PC-9 (cell line): Measurements from ENCODE around the gene MTCL1. TPM values are rescaled to one million over a fixed set of nuclear protein-coding genes. Genes with fewer than 3 reads are reported as not detected.

ENCODE experiments used
- BruUV-seq: library from RNA; stranded (reverse); fragments of 400-500 nt; replicated peaks from 2 replicates; lab custom pipeline; 2021; lab: Mats Ljungman, UMichigan
- CTCF ChIA-PET: fragments of 300-600 bp; sonication (Branson Sonifier 250); formaldehyde crosslinking; loops from one replicate; lab custom pipeline; 2022; ENCODE audit warnings: antibody characterized with exemption; lab: Charles Lee
- POLR2A ChIA-PET: fragments of 300-600 bp; sonication (Branson Sonifier 250); formaldehyde crosslinking; loops from one replicate; lab custom pipeline; 2022; ENCODE audit warnings: antibody characterized with exemption; ENCODE audit not compliant: unreplicated experiment; lab: Charles Lee
- DNase-seq, 2 experiments: peaks; one replicate each; pipeline versions ENCODE4 v3.0.0 to v3.0.0-alpha.2; 2015 to 2022; ENCODE audit warnings: mixed read lengths in 1 of 2
- H2AFZ ChIP-seq: fragments of 200-600 bp; sonication (generic); 2 replicates; pipeline ENCODE4 v1.8.1; 2017; ENCODE audit warnings: antibody characterized with exemption
- H3F3A ChIP-seq: fragments of 200-600 bp; sonication (generic); 2 replicates; pipeline ENCODE4 v1.8.1; 2017; ENCODE audit warnings: antibody characterized with exemption, mild to moderate bottlenecking, low read depth; ENCODE audit not compliant: insufficient read depth
- H3K27ac ChIP-seq: fragments of 200-600 bp; sonication (generic); 2 replicates; pipeline ENCODE4 v1.6.1; 2016; ENCODE audit warnings: mixed run types
- H3K27me3 ChIP-seq: fragments of 200-600 bp; sonication (generic); 2 replicates; pipeline ENCODE4 v1.6.1; 2016; ENCODE audit warnings: low read depth, mixed run types; ENCODE audit not compliant: insufficient read depth
- H3K36me3 ChIP-seq: fragments of 200-600 bp; sonication (generic); 2 replicates; pipeline ENCODE4 v1.6.1; 2016; ENCODE audit warnings: low read depth, mixed run types
- H3K4me1 ChIP-seq: fragments of 200-600 bp; sonication (generic); replicated peaks from 2 replicates; pipeline ENCODE4 v1.6.1; 2016; ENCODE audit warnings: mixed run types; ENCODE audit not compliant: insufficient read depth
- H3K4me2 ChIP-seq: fragments of 200-600 bp; sonication (generic); 2 replicates; pipeline ENCODE4 v1.6.1; 2017; ENCODE audit warnings: mixed run types
- H3K4me3 ChIP-seq: fragments of 200-600 bp; sonication (generic); 2 replicates; pipeline ENCODE4 v1.6.1; 2016; ENCODE audit warnings: mixed run types
- H3K79me2 ChIP-seq: fragments of 200-600 bp; sonication (generic); 2 replicates; pipeline ENCODE4 v1.6.1; 2017; ENCODE audit warnings: low read depth, mixed run types
- H3K9me2 ChIP-seq: fragments of 200-600 bp; sonication (generic); 2 replicates; pipeline ENCODE4 v1.8.1; 2017; ENCODE audit warnings: mild to moderate bottlenecking; ENCODE audit not compliant: insufficient read depth
- H3K9me3 ChIP-seq: fragments of 200-600 bp; sonication (generic); 2 replicates; pipeline ENCODE4 v1.8.1; 2016; ENCODE audit warnings: low read depth; ENCODE audit not compliant: insufficient read depth
- H4K20me1 ChIP-seq: fragments of 200-600 bp; sonication (generic); 2 replicates; pipeline ENCODE4 v1.8.1; 2017; ENCODE audit not compliant: insufficient read depth
- EZH2 ChIP-seq: fragments of 200-600 bp; sonication (generic); IDR thresholded peaks from 2 replicates; pipeline ENCODE4 v1.8.0; 2017; ENCODE audit warnings: antibody characterized with exemption, low read depth
- intact Hi-C: fragments of 100-400 bp; cut with micrococcal nuclease; formaldehyde crosslinking; loops from one replicate; pipeline ENCODE4 v1.10.0; 2022; ENCODE audit not compliant: unreplicated experiment
- total RNA-seq: library from RNA; stranded (reverse); gene quantifications from 2 replicates; pipeline ENCODE4 v1.2.3, GENCODE V29; 2021
- TF ChIP-seq, protein P1 (sequence below): fragments of 200-600 bp; sonication (generic); conservative IDR thresholded peaks from 2 replicates; pipeline ENCODE4 v1.6.1; 2017; ENCODE audit warnings: mixed run types, antibody characterized with exemption, mild to moderate bottlenecking, moderate library complexity

Gene MTCL1
- total RNA-seq, 1 experiment from 2014 or later, result 29.6 TPM

- Histone ChIP-seq H3K9me2 (no peaks in the 10 kb centered on the region), H3F3A (peaks cover 10% of the 10 kb centered on the region; the same call in 1 of the 2 replicates), H3K36me3 (no peaks in the 10 kb centered on the region), H3K9me3 (no peaks in the 10 kb centered on the region), H4K20me1 (no peaks in the 10 kb centered on the region), H3K79me2 (0 out of 2 replicates have a peak, but pooled peaks cover 16% of the 10 kb centered on the region), H3K4me1 (0 out of 2 replicates have a peak, but pooled peaks cover 11% of the 10 kb centered on the region), H3K4me3 (no peak overlapping the region), H3K27me3 (no peaks in the 10 kb centered on the region), H2AFZ (no peak overlapping the region), H3K4me2 (no peak overlapping the region), H3K27ac (no peak overlapping the region)
- POLR2A ChIA-PET, result no interaction called here
- CTCF ChIA-PET, result no interaction called here
- intact Hi-C loops, result no loop called here
- no TSS peak for BruUV-seq
- DNase-seq, result no peak
- TF ChIP-seq, protein P1, sequence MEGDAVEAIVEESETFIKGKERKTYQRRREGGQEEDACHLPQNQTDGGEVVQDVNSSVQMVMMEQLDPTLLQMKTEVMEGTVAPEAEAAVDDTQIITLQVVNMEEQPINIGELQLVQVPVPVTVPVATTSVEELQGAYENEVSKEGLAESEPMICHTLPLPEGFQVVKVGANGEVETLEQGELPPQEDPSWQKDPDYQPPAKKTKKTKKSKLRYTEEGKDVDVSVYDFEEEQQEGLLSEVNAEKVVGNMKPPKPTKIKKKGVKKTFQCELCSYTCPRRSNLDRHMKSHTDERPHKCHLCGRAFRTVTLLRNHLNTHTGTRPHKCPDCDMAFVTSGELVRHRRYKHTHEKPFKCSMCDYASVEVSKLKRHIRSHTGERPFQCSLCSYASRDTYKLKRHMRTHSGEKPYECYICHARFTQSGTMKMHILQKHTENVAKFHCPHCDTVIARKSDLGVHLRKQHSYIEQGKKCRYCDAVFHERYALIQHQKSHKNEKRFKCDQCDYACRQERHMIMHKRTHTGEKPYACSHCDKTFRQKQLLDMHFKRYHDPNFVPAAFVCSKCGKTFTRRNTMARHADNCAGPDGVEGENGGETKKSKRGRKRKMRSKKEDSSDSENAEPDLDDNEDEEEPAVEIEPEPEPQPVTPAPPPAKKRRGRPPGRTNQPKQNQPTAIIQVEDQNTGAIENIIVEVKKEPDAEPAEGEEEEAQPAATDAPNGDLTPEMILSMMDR, result no peak
- TF ChIP-seq EZH2, result no peak
Observed at GRCh38 chr18:8711736-8712135, 6.4 kb downstream of the MTCL1 start.

DNA sequence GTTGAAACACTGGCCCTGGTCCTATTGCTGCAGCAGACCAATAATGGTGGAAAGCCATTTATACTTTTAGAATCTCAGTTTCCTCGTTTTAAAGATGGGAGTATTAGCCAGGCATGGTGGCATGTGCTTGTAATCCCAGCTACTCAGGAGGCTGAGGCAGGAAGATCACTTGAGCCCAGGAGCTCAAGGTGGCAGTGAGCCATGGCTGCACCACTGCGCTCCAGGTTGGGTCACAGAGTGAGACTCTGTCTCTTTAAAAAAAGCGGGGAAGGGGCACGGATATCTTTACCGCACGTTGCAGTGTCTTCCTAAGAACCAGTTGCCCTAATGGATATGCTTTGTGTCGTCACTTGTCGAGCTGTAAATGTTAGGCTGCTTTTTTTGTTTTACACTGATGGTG is 8.3 kb downstream of the MTCL1 start:
- H3K36me3 ChIP-seq, result no peaks in the 10 kb centered on the region
- TF ChIP-seq EZH2, result no peak
- TF ChIP-seq, protein P1, result no peak
- ChIA-PET CTCF (no interaction called here), POLR2A (no interaction called here)
- H2AFZ ChIP-seq, result no peak overlapping the region
- BruUV-seq, result no TSS peak
- H3K4me3 ChIP-seq, result no peak overlapping the region
- no peaks in the 10 kb centered on the region for H3K27me3 ChIP-seq
- H3K4me2 ChIP-seq, result no peak overlapping the region
- H4K20me1 ChIP-seq, result no peaks in the 10 kb centered on the region
- H3F3A ChIP-seq, result no peaks in the 10 kb centered on the region
- H3K4me1 ChIP-seq, result no peaks in the 10 kb centered on the region
- no peak for DNase-seq
- 0 out of 2 replicates have a peak, but pooled peaks cover 12% of the 10 kb centered on the region for H3K79me2 ChIP-seq
- intact Hi-C loops, result no loop called here
- no peaks in the 10 kb centered on the region for H3K9me2 ChIP-seq
- H3K9me3 ChIP-seq, result no peaks in the 10 kb centered on the region
- H3K27ac ChIP-seq, result no peak overlapping the region

DNA sequence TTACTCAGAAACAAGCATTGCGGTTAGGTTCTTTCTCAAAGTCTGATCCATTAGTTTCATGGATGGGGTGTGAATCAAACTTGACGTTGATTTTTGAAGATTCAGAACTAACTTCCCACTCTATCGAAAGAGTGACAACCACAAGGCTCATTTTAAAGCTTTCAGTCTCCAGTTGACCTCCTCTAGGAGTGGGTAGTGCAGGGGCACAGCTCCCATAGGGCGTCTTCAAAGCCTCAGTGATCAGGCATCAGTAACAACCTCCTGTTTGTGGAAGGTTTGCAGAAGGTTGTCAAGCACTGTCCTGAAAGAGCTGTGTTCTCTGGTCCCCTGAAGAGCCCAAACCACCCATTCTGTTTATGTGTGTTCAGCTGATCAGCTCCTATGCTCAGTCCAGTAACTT is 10.2 kb downstream of the MTCL1 start:
- H3K9me3 ChIP-seq, result no peaks in the 10 kb centered on the region
- no peak for DNase-seq
- H3K9me2 ChIP-seq, result no peaks in the 10 kb centered on the region
- TF ChIP-seq, protein P1, result no peak
- TF ChIP-seq EZH2, result no peak
- no peak overlapping the region for H3K4me2 ChIP-seq
- BruUV-seq, result no TSS peak
- no peaks in the 10 kb centered on the region for H4K20me1 ChIP-seq
- ChIA-PET POLR2A (no interaction called here), CTCF (no interaction called here)
- H3K27ac ChIP-seq, result no peak overlapping the region
- H3K27me3 ChIP-seq, result no peaks in the 10 kb centered on the region
- H3K36me3 ChIP-seq, result no peaks in the 10 kb centered on the region
- no peak overlapping the region for H3K4me3 ChIP-seq
- intact Hi-C loops, result no loop called here
- 0 out of 2 replicates have a peak, but pooled peaks cover 12% of the 10 kb centered on the region for H3K79me2 ChIP-seq
- no peaks in the 10 kb centered on the region for H3K4me1 ChIP-seq
- H2AFZ ChIP-seq, result no peak overlapping the region
- H3F3A ChIP-seq, result no peaks in the 10 kb centered on the region
